ENCODE results near the gene DGLUCY. TPM values are rescaled to one million over a fixed set of nuclear protein-coding genes. Genes with fewer than 3 reads are reported as not detected.

DGLUCY gene
- total and polyA plus RNA-seq, 2 of the 13 experiments (the other 11 are each of a cell fraction or from before 2014, with no cell fraction given) = 14.8 to 36.3 TPM

GRCh38 chr14:91180611-91181010 is 66.7 kb downstream of the DGLUCY start:
- POLR2A ChIA-PET = no interaction called here
- no peak for TF ChIP-seq ZNF142 (CRISPR knock-in tag; IDR thresholded peaks at IDR 0.05)
- TF ChIP-seq ERF (CRISPR knock-in tag; IDR thresholded peaks at IDR 0.05) = no peak
- no peak for TF ChIP-seq ZNF768 (CRISPR knock-in tag; IDR thresholded peaks at IDR 0.05)
- TF ChIP-seq ZNF3 (CRISPR knock-in tag; IDR thresholded peaks at IDR 0.05) = no peak
- no peak for TF ChIP-seq TERF1 (CRISPR knock-in tag; IDR thresholded peaks at IDR 0.05)
- TF ChIP-seq ZNF260 (CRISPR knock-in tag; IDR thresholded peaks at IDR 0.05; ENCODE audit: borderline replicate concordance, low read depth) = no peak
- TF ChIP-seq ZNF18 (CRISPR knock-in tag; IDR thresholded peaks at IDR 0.05; ENCODE audit: insufficient replicate concordance) = no peak
- TF ChIP-seq ZNF678 (CRISPR knock-in tag; IDR thresholded peaks at IDR 0.05) = no peak
- no peak for TF ChIP-seq ATF7-NPFF (CRISPR knock-in tag; IDR thresholded peaks at IDR 0.05; ENCODE audit: low read depth)
- no peak for TF ChIP-seq POGZ (CRISPR knock-in tag; IDR thresholded peaks at IDR 0.05)
- no peak for TF ChIP-seq ZSCAN25 (CRISPR knock-in tag; IDR thresholded peaks at IDR 0.05)
- no peak for TF ChIP-seq ZNF784 (CRISPR knock-in tag; IDR thresholded peaks at IDR 0.05; ENCODE audit: borderline replicate concordance)
- TF ChIP-seq KMT2A (CRISPR knock-in tag; IDR thresholded peaks at IDR 0.05) = no peak
- TF ChIP-seq NFRKB (IDR thresholded peaks at IDR 0.05) = no peak
- TF ChIP-seq ZNF30 (CRISPR knock-in tag; IDR thresholded peaks at IDR 0.05) = no peak

More at GRCh38 chr14:91180611-91181010, 66.7 kb downstream of the DGLUCY start:
- H3K27ac ChIP-seq (ENCODE audit: extremely low read length, insufficient read depth, low read length) = no peak overlapping the region
- no peak overlapping the region for H3K9ac ChIP-seq (ENCODE audit: insufficient read depth, low read depth, low read length)
- H3K79me2 ChIP-seq (ENCODE audit: insufficient read depth, low read length) = no peaks in the 10 kb centered on the region
- no peaks in the 10 kb centered on the region for H3K27me3 ChIP-seq (ENCODE audit: control insufficient read depth in 1 of 2, insufficient read depth in 2 of 2, low read length in 2 of 2)
- FAIRE-seq (no peak), ATAC-seq (no peak), DNase-seq (ENCODE audit: low spot score) (no peak)
- in situ Hi-C loops (cut with HindIII; ENCODE audit: extremely low pct_ligation_motif_present, low pct_unique_long_range_greater_than_20kb) (no loop called here), intact Hi-C loops (cut with micrococcal nuclease; ENCODE audit: unreplicated experiment) (no loop called here)
- no peaks in the 10 kb centered on the region for H3K9me3 ChIP-seq (ENCODE audit: low read length)
- no peak overlapping the region for H3K4me3 ChIP-seq (replicated peaks in 1 of 3; ENCODE audit: insufficient read depth in 1 of 3, low read depth in 2 of 3, low read length in 3 of 3)
- WGBS (ENCODE audit: low lambda C conversion rate) = 96% methylated on average over 2 of the region's 2 CpGs
- H3K4me1 ChIP-seq (ENCODE audit: insufficient read depth, low read length) = no peaks in the 10 kb centered on the region
- H3K36me3 ChIP-seq (replicated peaks in 1 of 2; ENCODE audit: control insufficient read depth in 1 of 2, insufficient read depth in 2 of 2, low read length in 2 of 2) = peaks cover 6 to 35% of the 10 kb centered on the region in 2 experiments
- CTCF ChIA-PET (ENCODE audit: low intra/inter-chr PET ratio, low total read pairs) = no interaction called here
- H4K20me1 ChIP-seq (ENCODE audit: insufficient read depth, low read length) = peaks cover 3% of the 10 kb centered on the region; the same call in 1 of the 2 replicates
- no TSS peak for BruUV-seq (replicated peaks)
- H2AFZ ChIP-seq (ENCODE audit: low read length) = no peak overlapping the region
- no peak overlapping the region for H3K4me2 ChIP-seq (ENCODE audit: low read depth, low read length)

Data from HepG2 (cell line).